Activated T-cell treated with anti-CD3 and anti-CD28 coated beads for 24 hours (primary cell): Measurements from ENCODE around the gene TNIP1.

Source experiments
- DNase-seq: peaks from one replicate; pipeline ENCODE4 v3.0.0-alpha.2; 2020; ENCODE audit warnings: low read depth

TNIP1 gene

GRCh38 chr5:151083081-151083676 is 2.3 kb upstream of the TNIP1 start:
- peak; percentile 69 for DNase-seq

- DNase-seq, result no peak
Observed at GRCh38 chr5:151082282-151082902, 1.6 kb upstream of the TNIP1 start.

GRCh38 chr5:151081431-151082281 is 822 bp upstream of the TNIP1 start:
- DNase-seq, result no peak

- DNase-seq, result peak; percentile 66
Observed at GRCh38 chr5:151079838-151080612, 809 bp downstream of the TNIP1 start.

GRCh38 chr5:151078490-151079262 is 2.2 kb downstream of the TNIP1 start:
- DNase-seq, result peak; percentile 66

- no peak for DNase-seq
Observed at GRCh38 chr5:151077967-151078366, 2.9 kb downstream of the TNIP1 start.

- no peak for DNase-seq
Observed at GRCh38 chr5:151077419-151077818, 3.4 kb downstream of the TNIP1 start.

GRCh38 chr5:151076616-151077015 is 4.2 kb downstream of the TNIP1 start:
- no peak for DNase-seq

- no peak for DNase-seq
Observed at GRCh38 chr5:151075698-151076331, 5.0 kb downstream of the TNIP1 start.

- no peak for DNase-seq
Observed at GRCh38 chr5:151074557-151074956, 6.3 kb downstream of the TNIP1 start.

GRCh38 chr5:151073280-151073679 is 7.6 kb downstream of the TNIP1 start:
- no peak for DNase-seq

GRCh38 chr5:151072630-151073025 is 8.2 kb downstream of the TNIP1 start:
- DNase-seq, result no peak

- no peak for DNase-seq
Observed at GRCh38 chr5:151071848-151072629, 8.8 kb downstream of the TNIP1 start.

- DNase-seq, result no peak
Observed at GRCh38 chr5:151071021-151071420, 9.8 kb downstream of the TNIP1 start.

GRCh38 chr5:151070449-151070848 is 10.4 kb downstream of the TNIP1 start:
- no peak for DNase-seq

- peak; percentile 44 for DNase-seq
Observed at GRCh38 chr5:151068433-151069197, 12.2 kb downstream of the TNIP1 start.

GRCh38 chr5:151067632-151068432 is 13.0 kb downstream of the TNIP1 start:
- DNase-seq, result no peak

- DNase-seq, result no peak
Observed at GRCh38 chr5:151066920-151067319, 13.9 kb downstream of the TNIP1 start.

- DNase-seq, result no peak
Observed at GRCh38 chr5:151065609-151066008, 15.2 kb downstream of the TNIP1 start.
